Tibial nerve (tissue), 3 donors: Measurements from ENCODE around the gene VEGFA.

Experiments
- CTCF ChIP-seq, 5 experiments: fragments of 200-600 bp in 3 of 5; fragments of 450-650 bp in 2 of 5; sonication (generic) in 3 of 5; IDR thresholded peaks; one replicate each; pipeline ENCODE4 v1.5.1; 2016 to 2019; ENCODE audit warnings: antibody characterized with exemption in 5 of 5, mild to moderate bottlenecking in 3 of 5, moderate library complexity in 2 of 5
- POLR2A ChIP-seq, 2 donors: fragments of 450-650 bp; IDR thresholded peaks; one replicate each; pipeline ENCODE4 v1.6.1; 2017; ENCODE audit warnings: antibody characterized with exemption in 2 of 2, mild to moderate bottlenecking in 2 of 2, moderate library complexity in 2 of 2

GRCh38 chr6:43790031-43790430 lies 20.0 kb downstream of the VEGFA start:
- TF ChIP-seq POLR2A (IDR thresholded peaks at IDR 0.05) = no peak
- TF ChIP-seq CTCF (IDR thresholded peaks at IDR 0.05) = no peak
